Heart left ventricle (tissue), 16 donors: ENCODE results near the gene FRMD1. TPM values are rescaled to one million over a fixed set of nuclear protein-coding genes. Genes with fewer than 3 reads are reported as not detected.
A peak's percentile ranks its signal among the peaks of the same experiment; 100 is the strongest.

Experiments
- ATAC-seq, 4 donors: fragments of 200-7000 bp; cut with Tn5 transposase; one replicate each; pipeline ENCODE4 v1.9.1; 2020 to 2022; ENCODE audit warnings: moderate library complexity in 4 of 4, mild to moderate bottlenecking in 3 of 4, moderate number of reproducible peaks in 1 of 4
- DNase-seq, 5 donors: peaks; one replicate each; pipeline ENCODE4 v3.0.0-alpha.2; 2020
- H3K27ac ChIP-seq, 12 donors: fragments of 200-600 bp; sonication (generic) in 4 of 12; one replicate each; pipeline versions ENCODE4 v1.5.0 to v1.8.0; 2016 to 2022; ENCODE audit warnings: mild to moderate bottlenecking in 2 of 12
- H3K27me3 ChIP-seq, 9 donors: fragments of 200-600 bp; sonication (generic) in 2 of 9; one replicate each; pipeline versions ENCODE4 v1.5.1 to v1.8.0; 2016 to 2022; ENCODE audit warnings: mild to moderate bottlenecking in 3 of 9
- H3K36me3 ChIP-seq, 9 donors: fragments of 200-600 bp; sonication (generic) in 2 of 9; one replicate each; pipeline versions ENCODE4 v1.5.0 to v1.8.0; 2018 to 2022; ENCODE audit warnings: mild to moderate bottlenecking in 2 of 9
- H3K4me1 ChIP-seq, 12 donors: fragments of 200-600 bp; sonication (generic) in 4 of 12; one replicate each; pipeline versions ENCODE4 v1.5.0 to v1.8.0; 2016 to 2022; ENCODE audit warnings: mild to moderate bottlenecking in 3 of 12
- H3K4me3 ChIP-seq, 12 donors: fragments of 200-600 bp; sonication (generic) in 4 of 12; one replicate each; pipeline versions ENCODE4 v1.5.0 to v1.8.0; 2017 to 2022; ENCODE audit warnings: mild to moderate bottlenecking in 9 of 12, moderate library complexity in 4 of 12
- H3K9me3 ChIP-seq, 12 donors: fragments of 200-600 bp; sonication (generic) in 4 of 12; one replicate each; pipeline versions ENCODE4 v1.5.0 to v1.8.0; 2016 to 2022; ENCODE audit warnings: mild to moderate bottlenecking in 1 of 12
- POLR2A ChIP-seq, 2 donors: fragments of 450-650 bp; IDR thresholded peaks; one replicate each; pipeline ENCODE4 v1.6.1; 2017; ENCODE audit warnings: antibody characterized with exemption in 2 of 2, mild to moderate bottlenecking in 2 of 2, moderate library complexity in 2 of 2
- WGBS, 4 donors: extraction: QIAGEN DNeasy Blood & Tissue Kit in 2 of 4; methylation state at CpG; one replicate each; pipeline versions ENCODE4 v1.1.5 to v1.1.7; 2013 to 2018; 5-methylcytosine and 5-hydroxymethylcytosine counted together
- intact Hi-C, 10 donors: fragments of 100-400 bp; cut with DNase I; formaldehyde crosslinking; loops; one replicate each; pipeline versions ENCODE4 v1.11.1 to v1.14.2; 2022
- polyA plus RNA-seq, 2 donors: library from polyadenylated mRNA; stranded (reverse); fragments of 200-250 nt; gene quantifications; one replicate each; pipeline ENCODE4 v1.2.3, GENCODE V29; 2013
- total RNA-seq, 9 donors: library from RNA; depleted of rRNA in 2 of 9; stranded (reverse); fragments of >200 nt in 2 of 9; fragmentation: NEBNext Ultra II Directional in 3 of 9; extraction: Animal tissue kit (Norgen Biotek cat#: 25700) in 3 of 9; gene quantifications; one replicate each; pipeline versions ENCODE4 v1.1.0 to v1.2.4, GENCODE V29; 2016 to 2023
- TF ChIP-seq, protein P1 (sequence below), 12 donors: fragments of 200-600 bp; sonication (generic) in 4 of 12; IDR thresholded peaks; one replicate each; pipeline versions ENCODE4 v1.5.0 to v1.8.0; 2018 to 2022; ENCODE audit warnings: antibody characterized with exemption in 12 of 12, mild to moderate bottlenecking in 5 of 12
- donor health status: ischemic (EF 13 %, LVEDD 7.1; RV severe dilation, severe dysfunction).
- donor health status: healthy with polysubstance abuse.
- donor health status: DM: no; HTN: yes; CAD: no.
- donor health status: DM: no; HTN: no; CAD: no.
- donor health status: ischemic (EF 25% LVEDD 6.9; RV normal size, moderate dysfunction).
- donor health status: ischemic (EF 25% LVEDD 5.7; RV mildly dilated, moderate dysfunction).
- donor health status: healthy.
- donor health status: DM: yes; HTN: yes; CAD: no.
- donor health status: ischemic (EF 35%, LVEDD 5.7; RV mildly dilated, moderate dysfunction).
- donor health status: nonischemic (EF 11% LVEDD 7.7; RV severe dilation, severe dysfunction).
- donor health status: DM: yes; HTN: yes; CAD: no.
- donor health status: PGD.
- donor health status: ischemic (EF 29% LVEDD 5.4; RV normal size, mild dysfunction).
- donor health status: nonischemic (EF 23%, LVEDD 6.1; RV moderate dilation, normal function).

The FRMD1 gene
- total and polyA plus RNA-seq, 11 donors = 0.04 to 0.50 (median 0.14) TPM; not detected in 7

DNA sequence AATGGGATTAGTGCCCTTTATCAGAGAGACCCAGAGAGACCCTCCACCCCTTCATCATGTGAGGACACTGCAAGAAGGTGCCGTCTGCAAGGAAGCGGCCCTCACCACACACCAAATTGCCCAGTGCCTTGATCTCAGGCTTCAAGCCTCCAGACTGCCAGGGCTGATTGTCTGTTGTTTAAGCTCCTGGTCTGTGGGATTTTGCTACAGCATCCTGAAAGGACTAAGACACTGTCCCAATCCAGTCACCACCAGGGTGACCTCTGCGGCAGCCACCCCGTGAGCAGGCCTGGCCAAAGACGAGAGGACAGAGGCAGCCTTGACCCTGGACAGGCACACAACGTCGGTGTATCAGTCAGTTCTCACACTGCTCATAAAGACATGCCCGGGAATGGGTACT is 13.5 kb upstream of the FRMD1 start:
- WGBS, 4 donors = 83 to 87% (median 85%) methylated on average over 8 of the region's 8 CpGs
- DNase-seq = peak in 1 of 5 donors; percentile 6
- no peaks in the 10 kb centered on the region for H3K9me3 ChIP-seq
- no peaks in the 10 kb centered on the region for H3K36me3 ChIP-seq
- peaks cover 0 to 15% (median 8%) of the 10 kb centered on the region in 12 donors for H3K4me1 ChIP-seq
- TF ChIP-seq POLR2A (IDR thresholded peaks at IDR 0.05) = no peak
- TF ChIP-seq, protein P1, sequence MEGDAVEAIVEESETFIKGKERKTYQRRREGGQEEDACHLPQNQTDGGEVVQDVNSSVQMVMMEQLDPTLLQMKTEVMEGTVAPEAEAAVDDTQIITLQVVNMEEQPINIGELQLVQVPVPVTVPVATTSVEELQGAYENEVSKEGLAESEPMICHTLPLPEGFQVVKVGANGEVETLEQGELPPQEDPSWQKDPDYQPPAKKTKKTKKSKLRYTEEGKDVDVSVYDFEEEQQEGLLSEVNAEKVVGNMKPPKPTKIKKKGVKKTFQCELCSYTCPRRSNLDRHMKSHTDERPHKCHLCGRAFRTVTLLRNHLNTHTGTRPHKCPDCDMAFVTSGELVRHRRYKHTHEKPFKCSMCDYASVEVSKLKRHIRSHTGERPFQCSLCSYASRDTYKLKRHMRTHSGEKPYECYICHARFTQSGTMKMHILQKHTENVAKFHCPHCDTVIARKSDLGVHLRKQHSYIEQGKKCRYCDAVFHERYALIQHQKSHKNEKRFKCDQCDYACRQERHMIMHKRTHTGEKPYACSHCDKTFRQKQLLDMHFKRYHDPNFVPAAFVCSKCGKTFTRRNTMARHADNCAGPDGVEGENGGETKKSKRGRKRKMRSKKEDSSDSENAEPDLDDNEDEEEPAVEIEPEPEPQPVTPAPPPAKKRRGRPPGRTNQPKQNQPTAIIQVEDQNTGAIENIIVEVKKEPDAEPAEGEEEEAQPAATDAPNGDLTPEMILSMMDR (IDR thresholded peaks at IDR 0.05) = no peak
- H3K27me3 ChIP-seq = no peaks in the 10 kb centered on the region
- no peak overlapping the region for H3K27ac ChIP-seq
- no peak overlapping the region for H3K4me3 ChIP-seq
- intact Hi-C loops = no loop called here
- ATAC-seq = no peak

DNA sequence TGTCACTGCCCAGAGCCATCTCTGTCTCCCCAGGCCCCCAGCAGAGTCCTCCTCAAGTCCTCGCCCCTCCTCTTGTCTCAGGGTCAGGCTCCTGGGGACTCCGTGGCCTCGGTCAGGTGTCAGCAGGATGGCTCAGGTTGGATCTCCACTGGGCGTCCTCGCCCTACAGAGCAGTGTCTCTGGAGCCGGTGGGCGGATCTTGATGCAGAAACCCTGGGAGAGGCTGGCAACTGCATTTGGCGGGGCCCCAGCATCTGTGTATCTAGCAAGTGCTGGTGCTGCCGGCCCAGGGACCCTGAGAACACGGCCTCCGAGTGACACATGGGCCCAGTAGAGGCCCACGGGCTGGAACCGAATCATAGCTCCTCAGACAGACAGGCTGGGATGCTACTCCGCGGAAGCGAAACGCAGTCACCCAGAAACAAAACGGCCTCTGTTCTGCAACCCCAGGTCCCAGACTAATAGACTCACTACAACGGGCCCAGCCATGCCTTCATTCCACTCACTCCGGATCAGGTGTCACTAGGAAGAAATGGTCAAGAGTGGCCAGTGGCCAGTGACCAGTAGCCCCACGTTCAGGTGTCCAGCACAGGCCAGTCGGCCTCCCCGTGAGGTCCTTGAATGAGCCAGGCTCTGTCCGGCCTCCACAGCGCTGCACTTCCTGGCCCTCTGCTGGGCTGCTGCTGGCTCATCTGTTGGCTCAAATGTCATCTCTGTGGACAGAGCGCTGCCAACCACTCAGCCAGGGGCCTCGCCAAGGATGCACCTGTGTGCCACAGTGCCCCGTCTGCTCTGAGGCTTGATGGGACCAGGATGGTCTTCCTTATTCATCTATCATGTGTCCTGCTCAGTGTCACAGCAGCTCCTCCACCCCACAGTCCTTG is 12.6 kb upstream of the FRMD1 start:
- TF ChIP-seq POLR2A (IDR thresholded peaks at IDR 0.05) = no peak
- TF ChIP-seq, protein P1 (IDR thresholded peaks at IDR 0.05) = no peak
- Histone ChIP-seq H3K4me1 (peaks cover 0 to 15% (median 8%) of the 10 kb centered on the region in 12 donors), H3K4me3 (no peak overlapping the region), H3K9me3 (no peaks in the 10 kb centered on the region), H3K27me3 (no peaks in the 10 kb centered on the region), H3K27ac (no peak overlapping the region), H3K36me3 (no peaks in the 10 kb centered on the region)
- ATAC-seq (no peak), DNase-seq (peak in 2 of 5 donors; percentile 22 to 54)
- 93 to 96% (median 95%) methylated on average over 27 to 28 of the region's 28 CpGs for WGBS, 4 donors
- intact Hi-C loops = no loop called here

DNA sequence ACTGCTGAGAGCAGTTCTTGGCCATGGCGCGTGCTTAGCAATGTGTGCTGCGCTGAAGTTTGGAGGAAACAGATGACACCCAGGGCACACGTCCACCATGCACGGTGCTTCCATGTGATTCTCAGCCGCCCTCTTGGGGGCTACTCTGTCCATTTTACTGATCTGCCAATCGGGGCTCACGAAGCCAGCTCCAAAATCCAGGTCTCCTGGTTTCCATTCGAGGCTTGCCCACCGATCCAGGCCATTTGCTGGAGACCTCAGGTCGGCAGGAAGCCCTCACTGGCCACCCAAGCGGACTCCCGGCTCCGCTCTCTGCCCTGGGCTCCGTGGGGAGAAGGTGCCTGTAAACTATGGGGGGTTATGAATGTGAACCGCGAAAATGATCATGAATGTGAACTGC is 11.7 kb upstream of the FRMD1 start:
- DNase-seq (peak in 2 of 5 donors; percentile 6 to 25), ATAC-seq (no peak)
- TF ChIP-seq, protein P1 (IDR thresholded peaks at IDR 0.05) = no peak
- TF ChIP-seq POLR2A (IDR thresholded peaks at IDR 0.05) = no peak
- Histone ChIP-seq H3K4me1 (peaks cover 0 to 15% (median 8%) of the 10 kb centered on the region in 12 donors), H3K27me3 (no peaks in the 10 kb centered on the region), H3K27ac (no peak overlapping the region), H3K4me3 (no peak overlapping the region), H3K36me3 (no peaks in the 10 kb centered on the region), H3K9me3 (no peaks in the 10 kb centered on the region)
- 83 to 89% (median 84%) methylated on average over 17 of the region's 17 CpGs for WGBS, 4 donors
- intact Hi-C loops = no loop called here

DNA sequence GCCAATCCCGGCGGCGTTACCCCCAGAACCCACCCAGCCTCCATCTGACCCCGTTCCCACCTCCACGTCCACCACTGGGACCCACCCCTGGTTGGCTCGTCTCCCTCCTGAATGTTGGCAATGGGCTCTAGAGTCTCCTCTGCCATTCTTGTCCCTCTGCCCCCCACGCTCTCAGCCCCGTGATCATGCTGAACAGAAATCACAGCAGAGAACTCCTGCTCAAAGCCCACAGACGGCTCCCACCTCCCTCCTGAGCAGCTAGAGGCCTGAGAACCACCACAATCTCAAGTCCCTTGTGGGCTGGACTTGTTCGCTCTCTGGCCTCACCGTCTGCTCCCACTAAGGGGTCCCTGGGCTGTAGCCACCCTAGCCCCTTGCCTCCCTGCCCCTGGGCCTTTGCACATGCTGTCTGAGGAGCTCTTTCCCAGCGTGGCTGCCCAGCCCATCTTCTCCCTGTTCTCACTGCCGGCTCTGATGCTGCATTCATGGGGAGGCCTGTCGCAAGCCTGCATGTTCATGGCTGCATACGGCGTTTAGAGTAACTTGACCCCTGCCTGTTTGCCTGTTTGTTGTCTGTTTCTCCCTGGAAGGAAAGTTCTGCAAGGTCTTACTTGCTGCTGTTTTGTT is 11.2 kb upstream of the FRMD1 start:
- Histone ChIP-seq H3K9me3 (no peaks in the 10 kb centered on the region), H3K27me3 (no peaks in the 10 kb centered on the region), H3K4me3 (no peak overlapping the region), H3K27ac (no peak overlapping the region), H3K36me3 (no peaks in the 10 kb centered on the region), H3K4me1 (peaks cover 0 to 15% (median 8%) of the 10 kb centered on the region in 12 donors)
- WGBS, 4 donors = 79 to 92% (median 83%) methylated on average over 16 of the region's 16 CpGs
- intact Hi-C loops = no loop called here
- TF ChIP-seq, protein P1 (IDR thresholded peaks at IDR 0.05) = no peak
- TF ChIP-seq POLR2A (IDR thresholded peaks at IDR 0.05) = no peak
- no peak for ATAC-seq
- peak in 2 of 5 donors; percentile 17 to 38 for DNase-seq
